Stimulated activated CD4-positive, alpha-beta T cell treated with anti-CD3 and anti-CD28 coated beads, Interleukin-4, amount 100 ng/mL, for 1 hour (primary cell): ENCODE results near the gene UHRF2.
"Not testable (repeated sequence)": the region's sequence is repeated elsewhere in the genome, so short reads cannot be mapped to it uniquely, and the experiment has no call there.

Experiments used
- DNase-seq: peaks from one replicate; pipeline ENCODE4 v3.0.0-alpha.2; 2020

The UHRF2 gene

DNA sequence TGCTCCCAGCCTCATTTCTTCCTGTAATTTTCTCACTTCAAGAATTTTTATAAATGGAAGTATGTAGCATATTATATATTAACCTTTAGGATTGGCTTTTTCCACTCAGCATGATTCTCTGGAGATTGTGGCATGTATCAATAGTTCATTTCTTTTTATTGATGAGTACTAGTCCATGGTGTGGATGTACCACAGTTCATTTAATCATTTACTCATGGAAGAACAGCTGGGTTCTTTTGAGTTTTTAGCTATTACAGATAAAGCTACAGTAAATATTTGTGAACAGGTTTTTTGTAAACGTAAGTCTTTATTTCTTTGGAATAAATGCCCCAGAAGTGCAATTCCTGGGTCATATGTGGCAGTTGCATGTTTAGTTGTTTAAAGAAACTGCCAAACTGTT, 76.1 kb downstream of the UHRF2 start:
- no peak for DNase-seq

DNA sequence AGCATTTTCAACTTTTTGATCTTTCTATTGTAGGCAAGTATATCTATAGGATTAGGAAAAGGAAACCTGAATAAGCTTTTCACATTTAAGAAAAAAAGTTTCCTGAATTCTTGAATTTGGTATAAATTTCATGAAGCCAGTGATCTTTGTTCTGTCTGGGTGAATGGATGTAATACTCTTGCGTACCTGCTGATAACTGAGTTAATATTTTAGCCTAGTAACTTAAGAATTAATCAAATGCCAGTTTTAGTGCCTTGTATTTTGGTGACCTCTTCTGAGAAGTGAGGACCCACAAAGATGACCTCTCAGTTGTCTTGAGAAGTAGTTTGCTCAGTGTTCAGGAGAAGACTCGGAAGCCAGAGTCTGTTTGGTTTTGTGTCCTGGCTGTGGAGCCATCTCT, 77.9 kb downstream of the UHRF2 start:
- no peak for DNase-seq

DNA sequence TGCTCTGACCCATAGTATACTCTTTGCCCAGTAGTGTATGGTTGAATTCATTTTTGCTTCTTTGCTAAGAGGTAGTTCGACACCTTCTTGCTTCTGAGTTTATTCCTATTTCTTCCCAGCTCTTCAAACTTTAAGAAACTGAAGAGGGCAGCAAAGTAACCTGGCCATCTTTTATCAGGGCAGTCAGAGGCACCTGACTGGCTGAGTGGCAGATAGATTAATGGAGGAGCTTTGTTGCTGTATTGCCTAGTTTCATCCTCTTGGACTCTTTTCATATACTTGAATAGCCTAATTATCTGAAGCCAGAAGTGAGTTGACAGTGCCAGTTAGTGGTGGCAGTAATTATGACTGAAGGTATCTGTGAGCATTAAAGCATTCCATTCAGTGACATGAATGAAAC, 82.5 kb downstream of the UHRF2 start:
- DNase-seq, result no peak

GRCh38 chr9:6498982-6499381, 86.0 kb downstream of the UHRF2 start:
- no peak for DNase-seq

DNA sequence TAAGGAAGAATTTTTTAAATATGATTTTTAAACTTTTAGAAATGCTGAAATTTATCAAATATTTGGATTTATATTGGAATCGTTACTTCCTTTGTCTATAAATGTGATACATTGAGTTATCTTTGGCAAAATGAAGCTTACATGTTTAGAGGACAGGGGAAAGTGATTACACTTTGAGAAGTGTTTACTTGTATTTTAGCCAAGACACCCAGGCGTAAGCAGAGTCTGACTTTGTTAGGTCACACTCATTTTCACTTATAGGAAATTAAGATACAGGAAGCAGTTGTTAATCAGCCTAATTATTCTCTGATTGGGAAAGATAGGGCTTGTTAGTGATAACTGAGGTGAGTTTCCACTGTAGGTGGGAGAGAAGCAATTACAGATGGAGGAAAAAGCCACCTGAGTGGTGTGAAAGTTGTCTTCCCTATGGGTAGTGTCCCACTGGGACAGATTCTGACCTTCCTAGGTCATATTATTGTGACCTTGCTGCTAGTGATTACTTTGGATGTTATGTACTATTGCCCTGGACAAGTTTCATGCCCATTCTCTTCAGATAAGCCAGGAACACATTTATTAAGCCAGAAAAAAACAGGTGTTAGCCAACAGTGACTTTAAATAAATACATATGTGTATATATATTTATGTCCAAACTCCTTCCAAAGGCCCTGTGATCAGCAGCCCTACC, 88.7 kb downstream of the UHRF2 start:
- no peak for DNase-seq

- DNase-seq, result no peak
Measured at GRCh38 chr9:6502399-6502798, 89.4 kb downstream of the UHRF2 start.

GRCh38 chr9:6506571-6506970, 93.6 kb downstream of the UHRF2 start:
- DNase-seq, result no peak

DNA sequence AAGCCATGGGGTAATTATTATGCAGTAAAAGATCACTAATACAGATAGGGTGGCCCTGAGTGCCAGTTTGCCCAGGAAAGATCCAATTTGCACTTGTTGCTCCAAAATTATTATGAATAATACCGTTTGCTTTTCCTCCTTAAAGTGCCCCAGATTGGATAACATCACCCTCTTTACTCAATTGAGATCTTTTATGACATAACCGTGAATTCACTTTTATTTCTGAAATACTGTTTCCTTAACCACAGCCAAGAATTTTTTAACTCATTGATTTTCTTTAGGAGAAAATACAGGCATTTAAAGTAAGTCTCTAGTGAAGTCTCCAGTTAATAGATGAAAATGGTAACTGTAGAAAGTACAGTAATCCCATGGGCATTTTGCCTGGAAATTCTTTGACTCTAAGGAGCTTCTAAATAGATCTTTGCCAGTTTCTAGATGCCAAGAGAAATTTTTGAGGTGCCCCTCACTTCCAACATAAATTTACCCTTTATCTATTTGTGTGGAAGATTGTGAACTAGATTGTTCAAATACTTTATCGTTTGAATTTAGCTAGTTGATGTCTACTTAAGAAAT, 99.2 kb downstream of the UHRF2 start:
- no peak for DNase-seq

DNA sequence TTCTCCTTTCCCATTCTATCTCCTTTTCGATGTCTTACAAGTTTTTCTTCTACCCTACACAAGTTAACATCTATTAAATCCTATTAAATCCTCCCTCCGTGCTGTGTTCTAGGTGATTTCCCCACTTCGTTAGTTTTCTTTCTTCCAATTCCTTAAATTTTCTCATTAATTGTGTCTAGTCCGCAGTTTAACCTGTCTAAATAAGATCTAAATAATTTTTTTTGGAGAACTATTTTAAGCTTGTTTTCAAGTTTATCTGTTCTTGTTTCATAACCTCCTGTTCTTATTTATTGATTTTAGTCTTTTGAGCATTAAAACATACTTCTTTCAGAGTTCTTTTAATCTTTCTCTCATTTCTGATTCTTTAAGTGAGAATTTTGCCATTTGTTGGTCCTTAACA, 109.3 kb downstream of the UHRF2 start:
- DNase-seq, result no peak

DNA sequence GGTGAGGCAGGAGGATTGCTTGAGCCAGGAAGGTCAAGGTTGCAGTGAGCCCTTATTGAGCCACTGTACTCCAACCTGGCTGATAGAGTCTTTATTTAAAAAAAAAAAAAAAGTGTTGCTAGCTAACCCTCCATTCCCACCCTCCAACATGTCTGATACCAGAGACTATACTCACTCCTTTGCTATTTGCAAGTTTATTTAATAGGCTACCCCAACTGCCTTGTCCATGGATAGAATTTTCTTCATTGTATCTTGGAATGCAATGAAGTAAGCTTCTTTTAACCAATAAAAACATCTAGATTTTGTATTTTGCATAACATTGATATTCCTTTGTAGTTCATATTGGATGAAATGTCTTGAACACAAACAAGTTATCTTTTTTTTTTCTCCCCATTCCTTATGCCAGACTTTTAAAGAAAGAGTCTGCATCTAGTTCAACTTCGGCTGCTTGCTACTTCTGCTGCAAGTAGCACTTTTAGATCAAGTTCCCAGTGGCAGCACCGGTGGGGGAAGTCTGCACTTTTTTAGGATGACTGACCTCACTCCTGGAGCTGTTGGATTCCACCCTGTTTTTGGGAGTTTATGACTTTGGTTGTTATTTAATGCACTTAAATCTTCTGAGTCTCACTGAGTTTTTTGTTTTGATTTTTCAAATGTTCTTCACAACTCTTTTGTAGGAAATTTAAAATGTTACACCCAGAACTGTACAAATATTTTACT, 112.5 kb downstream of the UHRF2 start:
- no peak for DNase-seq

- DNase-seq, result no peak
Measured at GRCh38 chr9:6535594-6535993, 122.6 kb downstream of the UHRF2 start.

DNA sequence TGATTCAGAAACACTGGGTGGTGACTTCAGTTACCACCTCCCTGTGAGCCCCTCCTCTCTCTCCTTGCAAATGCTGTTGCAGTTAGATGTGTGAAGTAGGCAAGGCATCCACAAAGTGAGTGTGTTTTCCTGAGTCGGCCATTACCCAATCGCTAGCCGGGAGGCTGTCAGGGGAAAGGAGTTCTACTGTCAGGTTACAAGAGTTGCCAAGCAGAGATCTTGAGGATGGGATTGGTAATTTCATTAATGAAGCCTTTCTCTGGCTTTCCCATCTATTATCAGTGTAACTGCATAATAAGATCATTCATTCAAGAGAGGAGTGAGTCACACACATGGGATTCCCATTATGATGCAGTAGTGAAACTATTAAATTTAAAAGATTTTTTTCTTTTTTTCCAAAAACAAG, 125.7 kb downstream of the UHRF2 start:
- DNase-seq, result no peak

- not testable (repeated sequence) for DNase-seq
Measured at GRCh38 chr9:6542617-6543016, 129.6 kb downstream of the UHRF2 start.

DNA sequence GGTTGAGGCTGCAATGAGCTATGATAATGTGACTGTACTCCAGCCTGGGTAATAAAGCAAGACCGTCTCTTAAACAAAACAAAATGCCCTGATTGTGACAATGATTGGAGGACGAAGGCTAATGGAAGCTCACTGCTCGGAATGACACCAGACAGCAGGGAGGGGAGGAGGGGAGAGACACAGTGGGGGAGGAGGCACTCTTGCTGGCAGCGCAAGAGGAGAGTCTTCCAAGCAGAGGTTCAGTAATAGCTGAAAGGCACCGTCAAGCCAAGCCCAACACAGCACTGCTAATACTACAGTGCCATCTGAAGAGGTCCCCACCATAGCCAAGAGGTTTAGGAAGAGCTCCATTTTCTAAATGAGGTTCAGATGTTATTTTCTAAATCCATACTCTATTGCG, 130.2 kb downstream of the UHRF2 start:
- DNase-seq, result no peak

DNA sequence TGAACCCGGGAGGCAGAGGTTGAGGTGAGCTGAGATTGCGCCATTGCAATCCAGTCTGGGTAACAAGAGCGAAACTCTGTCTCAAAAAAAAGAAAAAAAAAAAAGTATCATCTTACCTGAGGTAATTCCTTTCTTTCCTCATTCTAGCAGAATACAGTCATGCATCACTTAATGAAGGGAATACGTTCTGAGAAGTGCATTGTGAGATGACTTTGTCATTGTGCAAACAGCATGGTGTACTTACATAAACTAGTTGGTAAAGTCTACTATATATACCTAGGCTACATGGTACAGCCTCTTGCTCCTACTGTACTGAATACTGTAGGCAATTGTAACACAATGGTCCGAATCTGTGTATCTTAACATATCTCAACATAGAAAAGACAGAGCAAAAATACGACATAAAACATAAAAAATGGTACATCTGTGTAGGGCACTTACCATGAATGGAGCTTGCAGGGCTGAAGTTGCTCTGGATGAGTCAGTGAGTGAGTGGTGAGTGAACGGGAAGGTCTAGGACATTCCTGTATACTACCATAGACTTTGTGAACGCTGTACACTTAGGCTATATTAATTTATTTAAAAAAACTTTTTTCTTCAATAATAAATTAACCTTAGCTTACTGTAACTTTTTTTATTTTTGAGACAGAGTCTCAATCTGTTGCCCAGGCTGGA, 132.2 kb downstream of the UHRF2 start:
- no peak for DNase-seq

DNA sequence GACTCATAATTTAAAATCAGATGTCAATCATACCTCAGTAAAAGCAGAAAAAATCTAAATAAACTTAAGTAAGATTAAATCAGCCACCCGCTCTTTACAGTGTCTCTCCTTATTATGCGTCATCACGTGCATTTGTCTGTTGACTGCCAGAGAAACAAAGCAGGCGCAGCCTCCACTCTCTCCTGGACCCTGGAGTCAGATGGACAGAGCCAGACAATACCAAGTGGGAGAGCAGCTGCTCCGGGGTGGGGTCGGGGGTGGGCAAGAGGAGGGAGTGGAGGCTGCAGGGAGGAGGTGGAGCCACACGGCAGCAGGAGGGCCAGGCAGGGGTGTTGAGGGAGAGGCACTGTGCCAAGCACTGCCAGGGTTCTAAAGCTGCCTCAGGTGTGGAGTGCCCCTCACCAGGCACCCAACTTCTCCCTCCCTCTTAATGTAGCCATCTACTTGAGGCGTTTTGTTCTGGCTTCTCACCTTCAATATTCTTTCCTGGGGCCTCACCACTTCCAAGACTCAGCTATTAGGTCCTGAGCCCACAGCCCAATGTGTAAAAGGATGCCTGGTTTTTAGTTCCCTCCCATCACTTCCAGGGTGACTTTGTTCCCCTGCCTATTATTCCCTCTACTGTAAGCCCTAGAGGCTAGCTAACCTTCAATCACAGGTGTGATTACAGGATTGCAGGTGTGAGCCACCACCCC, 136.3 kb downstream of the UHRF2 start:
- DNase-seq, result no peak

DNA sequence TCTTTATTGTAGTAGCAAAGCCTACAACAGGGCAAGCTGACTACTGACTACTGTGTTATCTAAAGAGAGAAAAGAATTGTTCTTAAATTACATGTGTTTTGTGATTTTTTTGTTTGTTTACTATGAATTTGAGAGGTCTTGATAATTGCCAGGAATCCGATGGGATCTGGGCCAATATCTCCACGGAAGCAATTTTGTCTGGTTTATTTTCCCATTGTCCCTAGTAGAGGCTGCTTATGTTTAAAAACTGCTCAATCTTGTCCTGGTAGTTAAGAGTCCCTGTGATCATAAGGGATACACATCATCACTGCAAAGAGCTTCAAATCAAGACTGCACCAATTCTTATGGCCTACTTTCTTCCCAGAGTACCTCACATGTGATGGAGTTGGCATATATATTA, 138.1 kb downstream of the UHRF2 start:
- no peak for DNase-seq

DNA sequence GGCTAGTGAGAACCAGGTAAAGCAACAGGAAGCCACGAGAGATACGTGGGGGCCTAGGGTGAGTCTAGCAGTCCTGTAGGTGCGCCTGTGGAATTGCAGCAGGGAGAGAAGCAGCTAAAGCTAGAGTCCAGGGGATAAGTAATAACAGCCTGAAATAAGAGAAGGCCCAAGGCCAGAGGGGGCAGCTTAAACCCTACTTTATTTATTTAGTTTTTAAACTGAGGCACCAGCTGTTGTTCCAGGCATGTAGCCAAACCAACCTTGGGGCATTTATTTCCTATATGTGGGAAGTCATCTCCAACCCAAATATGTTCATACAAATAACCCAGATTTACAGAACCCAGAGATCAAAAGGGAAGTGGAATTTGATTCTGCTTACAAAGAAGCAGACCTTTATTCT, 139.0 kb downstream of the UHRF2 start:
- no peak for DNase-seq

DNA sequence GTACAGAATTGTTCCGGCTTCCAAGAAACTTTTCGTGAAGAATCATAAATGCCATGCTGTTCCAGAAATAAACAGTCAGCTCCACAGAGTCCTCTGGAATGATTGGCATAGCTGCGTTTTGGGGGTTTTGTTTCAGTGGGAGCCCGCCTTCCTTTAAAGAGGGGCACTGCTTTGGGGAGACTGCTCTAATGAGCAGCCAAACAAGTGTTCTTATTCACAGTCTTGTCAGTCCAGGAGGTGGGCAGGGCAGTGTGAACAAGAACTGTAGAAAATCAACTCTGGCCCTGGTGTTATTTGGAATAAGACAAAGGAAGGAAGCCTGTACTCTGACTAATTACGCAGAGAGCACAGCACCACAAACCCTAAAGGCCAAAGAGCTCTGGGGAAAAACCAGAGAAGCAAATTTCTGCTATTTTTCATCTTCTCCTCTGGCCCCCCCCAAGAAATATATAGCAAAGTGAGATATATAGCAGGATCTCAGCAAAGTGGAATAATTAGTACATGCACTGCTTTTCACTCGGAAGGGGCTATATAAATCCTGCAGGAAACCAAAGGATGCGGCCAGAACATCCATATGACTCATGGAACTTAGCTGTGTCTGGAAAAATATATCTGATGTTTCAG, 139.6 kb downstream of the UHRF2 start:
- DNase-seq, result no peak

DNA sequence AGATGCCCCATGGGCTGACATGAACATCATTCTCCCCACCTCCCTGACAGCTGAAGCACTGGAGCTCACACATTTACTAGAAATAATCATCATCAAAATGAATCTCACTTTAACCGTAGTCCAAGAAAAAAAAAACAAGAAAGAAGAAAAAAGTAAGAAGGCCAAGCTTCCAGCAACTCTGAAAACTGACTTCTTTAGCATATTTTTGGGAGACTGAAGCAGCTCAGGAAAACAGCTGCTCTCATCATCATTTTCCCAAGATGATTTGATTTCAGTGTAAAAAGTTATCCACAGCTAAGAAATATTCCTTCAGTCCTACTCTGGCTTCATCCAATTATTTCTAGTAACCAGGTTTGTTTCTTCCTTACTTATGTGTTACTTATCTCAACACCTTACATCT, 140.9 kb downstream of the UHRF2 start:
- DNase-seq, result no peak
